H9 (cell line): ENCODE results near the gene UEVLD. TPM values are rescaled to one million over a fixed set of nuclear protein-coding genes. Genes with fewer than 3 reads are reported as not detected.

ENCODE experiments used
- DNase-seq: peaks from one replicate; pipeline ENCODE4 v3.0.0-alpha.2; 2017
- H2AFZ ChIP-seq: one replicate; pipeline ENCODE4 v1.6.1; 2013; ENCODE audit warnings: mild to moderate bottlenecking, low read length, control low read depth, moderate library complexity
- H2AK5ac ChIP-seq: 2 replicates; pipeline ENCODE4 v1.6.1; 2013; ENCODE audit warnings: low read length, control low read depth, mixed read lengths; ENCODE audit not compliant: insufficient read length
- H2BK120ac ChIP-seq: one replicate; pipeline ENCODE4 v1.6.1; 2013; ENCODE audit warnings: low read depth, mild to moderate bottlenecking, low read length, control low read depth, inconsistent platforms; ENCODE audit not compliant: poor library complexity, severe bottlenecking
- H2BK12ac ChIP-seq: 2 replicates; pipeline ENCODE4 v1.6.1; 2013; ENCODE audit warnings: low read length, control low read depth, mixed read lengths, low read depth; ENCODE audit not compliant: insufficient read length
- H2BK15ac ChIP-seq: 2 replicates; pipeline ENCODE4 v1.6.1; 2013; ENCODE audit warnings: low read depth, low read length, control low read depth
- H2BK20ac ChIP-seq: one replicate; pipeline ENCODE4 v1.6.1; 2013; ENCODE audit warnings: low read depth, mild to moderate bottlenecking, low read length, control low read depth, inconsistent platforms; ENCODE audit not compliant: poor library complexity, severe bottlenecking
- H2BK5ac ChIP-seq: 2 replicates; pipeline ENCODE4 v1.6.1; 2013; ENCODE audit warnings: low read length, control low read depth, mixed read lengths; ENCODE audit not compliant: insufficient read length
- H3K14ac ChIP-seq: 2 replicates; pipeline ENCODE4 v1.6.1; 2013; ENCODE audit warnings: low read length, control low read depth; ENCODE audit not compliant: insufficient read depth
- H3K18ac ChIP-seq: 2 replicates; pipeline ENCODE4 v1.6.1; 2013; ENCODE audit warnings: low read depth, mild to moderate bottlenecking, mixed read lengths, low read length, control low read depth; ENCODE audit not compliant: insufficient read length
- H3K23ac ChIP-seq: 2 replicates; pipeline ENCODE4 v1.6.1; 2013; ENCODE audit warnings: low read length, control low read depth, mixed read lengths, low read depth; ENCODE audit not compliant: insufficient read length
- H3K23me2 ChIP-seq: 2 replicates; pipeline ENCODE4 v1.6.1; 2013; ENCODE audit warnings: low read depth, mild to moderate bottlenecking, mixed read lengths, low read length, control low read depth; ENCODE audit not compliant: insufficient read length, poor library complexity, severe bottlenecking
- H3K27ac ChIP-seq: 2 replicates; pipeline ENCODE4 v1.5.1; 2013; ENCODE audit warnings: low read length, control low read depth, mixed read lengths, low read depth; ENCODE audit not compliant: insufficient read length
- H3K27me3 ChIP-seq: 2 replicates; pipeline ENCODE4 v1.6.1; 2013; ENCODE audit warnings: low read length, control low read depth, inconsistent platforms; ENCODE audit not compliant: insufficient read depth
- H3K4ac ChIP-seq: 2 replicates; pipeline ENCODE4 v1.6.1; 2013; ENCODE audit warnings: low read depth, mild to moderate bottlenecking, control low read depth, inconsistent platforms, low read length, moderate library complexity
- H3K4me1 ChIP-seq: 2 replicates; pipeline ENCODE4 v1.6.1; 2013; ENCODE audit warnings: low read length, control low read depth, inconsistent platforms; ENCODE audit not compliant: insufficient read depth
- H3K4me2 ChIP-seq: 2 replicates; pipeline ENCODE4 v1.6.1; 2013; ENCODE audit warnings: low read length, control low read depth, mixed read lengths; ENCODE audit not compliant: insufficient read length, insufficient read depth
- H3K56ac ChIP-seq: 2 replicates; pipeline ENCODE4 v1.6.1; 2013; ENCODE audit warnings: low read depth, mild to moderate bottlenecking, mixed read lengths, low read length, control low read depth; ENCODE audit not compliant: insufficient read length
- H3K79me1 ChIP-seq: 2 replicates; pipeline ENCODE4 v1.6.1; 2013; ENCODE audit warnings: low read depth, mild to moderate bottlenecking, moderate library complexity, low read length, control low read depth, inconsistent platforms; ENCODE audit not compliant: insufficient read depth, poor library complexity, severe bottlenecking
- H3K79me2 ChIP-seq: 2 replicates; pipeline ENCODE4 v1.6.1; 2013; ENCODE audit warnings: low read length, control low read depth, inconsistent platforms; ENCODE audit not compliant: insufficient read depth
- H3K9ac ChIP-seq: 2 replicates; pipeline ENCODE4 v1.6.1; 2013; ENCODE audit warnings: low read length, control low read depth, mixed read lengths; ENCODE audit not compliant: insufficient read length; ENCODE audit errors: extremely low read depth
- H3K9me3 ChIP-seq: one replicate; pipeline ENCODE4 v1.6.1; 2013; ENCODE audit warnings: low read depth, low read length, inconsistent platforms; ENCODE audit not compliant: control insufficient read depth
- H3T11ph ChIP-seq: one replicate; pipeline ENCODE4 v1.6.1; 2013; ENCODE audit warnings: mild to moderate bottlenecking, low read length, control low read depth, inconsistent platforms
- H4K20me1 ChIP-seq: one replicate; pipeline ENCODE4 v1.6.1; 2013; ENCODE audit not compliant: control insufficient read depth, insufficient read length, insufficient read depth
- H4K5ac ChIP-seq: 2 replicates; pipeline ENCODE4 v1.6.1; 2013; ENCODE audit warnings: low read depth, mild to moderate bottlenecking, mixed read lengths, low read length, control low read depth; ENCODE audit not compliant: insufficient read length
- H4K8ac ChIP-seq: replicated peaks from 2 replicates; pipeline ENCODE4 v1.6.1; 2013; ENCODE audit warnings: low read length, control low read depth, mixed read lengths, low read depth; ENCODE audit not compliant: insufficient read length
- H4K91ac ChIP-seq: 2 replicates; pipeline ENCODE4 v1.6.1; 2013; ENCODE audit warnings: low read depth, mild to moderate bottlenecking, moderate library complexity, mixed read lengths, low read length, control low read depth; ENCODE audit not compliant: insufficient read length
- H3K27ac Mint-ChIP-seq, 3 experiments: 2 replicates in 2 of 3; 3 replicates in 1 of 3; pipeline ENCODE4 v1.8.0; 2020 to 2021; ENCODE audit warnings: mixed read lengths in 3 of 3, mild to moderate bottlenecking in 1 of 3, moderate library complexity in 1 of 3
- H3K27me3 Mint-ChIP-seq: 2 replicates; pipeline ENCODE4 v1.8.0; 2021; ENCODE audit warnings: low read depth, mild to moderate bottlenecking, moderate library complexity, mixed read lengths
- H3K36me3 Mint-ChIP-seq, 3 experiments: 2 replicates in 2 of 3; 3 replicates in 1 of 3; pipeline ENCODE4 v1.8.0; 2020 to 2021; ENCODE audit warnings: low read depth in 3 of 3, mixed read lengths in 3 of 3; ENCODE audit not compliant: insufficient read depth in 1 of 3
- H3K4me1 Mint-ChIP-seq, 2 experiments: 2 replicates each; pipeline ENCODE4 v1.8.0; 2020; ENCODE audit warnings: mixed read lengths in 2 of 2
- H3K4me3 Mint-ChIP-seq, 2 experiments: 2 replicates in 1 of 2; 3 replicates in 1 of 2; pipeline ENCODE4 v1.8.0; 2020 to 2021; ENCODE audit warnings: mild to moderate bottlenecking in 2 of 2, mixed read lengths in 2 of 2, moderate library complexity in 1 of 2
- H3K9me3 Mint-ChIP-seq, 2 experiments: 2 replicates in 1 of 2; 3 replicates in 1 of 2; pipeline ENCODE4 v1.8.0; 2020; ENCODE audit warnings: mild to moderate bottlenecking in 2 of 2, mixed read lengths in 2 of 2, moderate library complexity in 1 of 2
- WGBS: extraction: QIAGEN DNeasy Blood & Tissue Kit; methylation state at CpG from one replicate; pipeline ENCODE4 v1.1.7; 2013; ENCODE audit warnings: missing lambda C conversion rate, low lambda C conversion rate, mixed read lengths; ENCODE audit not compliant: insufficient read length; ENCODE audit errors: extremely low coverage; 5-methylcytosine and 5-hydroxymethylcytosine counted together
- total RNA-seq: library from RNA; stranded (reverse); gene quantifications from 2 replicates; pipeline ENCODE4 v1.2.1, GENCODE V29; 2021
- TF ChIP-seq, protein P1 (sequence below): fragments of 200-600 bp; sonication (generic); conservative IDR thresholded peaks from 3 replicates; pipeline ENCODE4 v1.8.0; 2021; ENCODE audit warnings: antibody characterized with exemption, mild to moderate bottlenecking

UEVLD gene
- total RNA-seq, 1 experiment from 2014 or later, result 7.9 TPM

DNA sequence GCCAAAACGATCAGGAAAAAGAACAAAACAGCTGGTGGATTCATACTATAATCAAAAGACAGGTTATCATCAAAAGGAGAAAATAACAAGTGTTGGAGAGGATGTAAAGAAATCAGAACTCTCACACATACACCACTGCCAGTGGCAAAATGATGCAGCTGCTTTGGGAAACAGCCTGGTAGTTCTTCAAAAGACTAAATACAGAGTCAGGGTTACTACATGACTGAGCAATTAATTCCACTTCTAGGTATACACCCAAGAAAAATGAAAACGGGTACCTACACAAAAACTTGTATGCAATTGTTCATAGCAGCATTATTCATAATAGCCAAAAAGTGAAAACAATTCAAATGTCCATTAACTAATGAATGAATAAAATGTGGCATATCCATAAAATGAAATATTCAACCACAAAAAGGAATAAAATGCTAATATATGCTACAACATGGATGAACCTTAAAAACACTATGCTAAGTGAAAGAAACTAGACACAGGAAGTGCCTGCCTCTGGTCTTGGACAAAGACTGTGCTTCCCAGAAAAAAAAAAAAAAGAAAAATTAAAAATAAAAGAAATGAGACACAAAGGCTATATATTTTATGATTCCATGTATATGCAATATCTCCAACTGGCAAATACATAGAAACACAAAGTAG lies 8.3 kb downstream of the UEVLD start:
- no peaks in the 10 kb centered on the region for H3K79me1 ChIP-seq
- H3K79me2 ChIP-seq, result no peaks in the 10 kb centered on the region
- no peak overlapping the region for H3K14ac ChIP-seq
- no peaks in the 10 kb centered on the region for H3K23me2 ChIP-seq
- no peak overlapping the region for H2BK20ac ChIP-seq
- H3K9me3 ChIP-seq, result no peaks in the 10 kb centered on the region
- no peak overlapping the region for H2BK120ac ChIP-seq
- H3K18ac ChIP-seq, result no peak overlapping the region
- no peak overlapping the region for H2BK5ac ChIP-seq
- H3K9me3 Mint-ChIP-seq, result no peaks in the 10 kb centered on the region
- no peak overlapping the region for H3K4me2 ChIP-seq
- H2AFZ ChIP-seq, result no peak overlapping the region
- H2BK12ac ChIP-seq, result no peak overlapping the region
- no peak overlapping the region for H3K4me3 Mint-ChIP-seq
- no peaks in the 10 kb centered on the region for H3K4me1 ChIP-seq
- no peak overlapping the region for H2AK5ac ChIP-seq
- no peaks in the 10 kb centered on the region for H4K20me1 ChIP-seq
- peaks cover 0 to 3% of the 10 kb centered on the region in 2 experiments; a peak in 2 of 4 replicates for H3K4me1 Mint-ChIP-seq
- no peak for DNase-seq
- H3K23ac ChIP-seq, result no peak overlapping the region
- no CpG with 5 or more reads among the region's 2 CpGs for WGBS
- no peak overlapping the region for H4K8ac ChIP-seq
- H2BK15ac ChIP-seq, result no peak overlapping the region
- TF ChIP-seq, protein P1, sequence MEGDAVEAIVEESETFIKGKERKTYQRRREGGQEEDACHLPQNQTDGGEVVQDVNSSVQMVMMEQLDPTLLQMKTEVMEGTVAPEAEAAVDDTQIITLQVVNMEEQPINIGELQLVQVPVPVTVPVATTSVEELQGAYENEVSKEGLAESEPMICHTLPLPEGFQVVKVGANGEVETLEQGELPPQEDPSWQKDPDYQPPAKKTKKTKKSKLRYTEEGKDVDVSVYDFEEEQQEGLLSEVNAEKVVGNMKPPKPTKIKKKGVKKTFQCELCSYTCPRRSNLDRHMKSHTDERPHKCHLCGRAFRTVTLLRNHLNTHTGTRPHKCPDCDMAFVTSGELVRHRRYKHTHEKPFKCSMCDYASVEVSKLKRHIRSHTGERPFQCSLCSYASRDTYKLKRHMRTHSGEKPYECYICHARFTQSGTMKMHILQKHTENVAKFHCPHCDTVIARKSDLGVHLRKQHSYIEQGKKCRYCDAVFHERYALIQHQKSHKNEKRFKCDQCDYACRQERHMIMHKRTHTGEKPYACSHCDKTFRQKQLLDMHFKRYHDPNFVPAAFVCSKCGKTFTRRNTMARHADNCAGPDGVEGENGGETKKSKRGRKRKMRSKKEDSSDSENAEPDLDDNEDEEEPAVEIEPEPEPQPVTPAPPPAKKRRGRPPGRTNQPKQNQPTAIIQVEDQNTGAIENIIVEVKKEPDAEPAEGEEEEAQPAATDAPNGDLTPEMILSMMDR, result no peak
- H3T11ph ChIP-seq, result no peak overlapping the region
- H3K27ac Mint-ChIP-seq, result no peak overlapping the region
- no peak overlapping the region for H3K4ac ChIP-seq
- peaks cover 0 to 15% (median 7%) of the 10 kb centered on the region in 3 experiments; a peak in 4 of 7 replicates for H3K36me3 Mint-ChIP-seq
- no peak overlapping the region for H3K56ac ChIP-seq
- H3K9ac ChIP-seq, result no peak overlapping the region
- no peaks in the 10 kb centered on the region for H3K27me3 Mint-ChIP-seq
- H4K5ac ChIP-seq, result no peak overlapping the region
- no peak overlapping the region for H4K91ac ChIP-seq
- H3K27ac ChIP-seq, result no peak overlapping the region
- H3K27me3 ChIP-seq, result no peaks in the 10 kb centered on the region
